ENCODE results near the gene TMCC1. TPM values are rescaled to one million over a fixed set of nuclear protein-coding genes. Genes with fewer than 3 reads are reported as not detected.

The TMCC1 gene
- total RNA-seq, 1 donor from 2014 or later = 12.1 TPM

DNA sequence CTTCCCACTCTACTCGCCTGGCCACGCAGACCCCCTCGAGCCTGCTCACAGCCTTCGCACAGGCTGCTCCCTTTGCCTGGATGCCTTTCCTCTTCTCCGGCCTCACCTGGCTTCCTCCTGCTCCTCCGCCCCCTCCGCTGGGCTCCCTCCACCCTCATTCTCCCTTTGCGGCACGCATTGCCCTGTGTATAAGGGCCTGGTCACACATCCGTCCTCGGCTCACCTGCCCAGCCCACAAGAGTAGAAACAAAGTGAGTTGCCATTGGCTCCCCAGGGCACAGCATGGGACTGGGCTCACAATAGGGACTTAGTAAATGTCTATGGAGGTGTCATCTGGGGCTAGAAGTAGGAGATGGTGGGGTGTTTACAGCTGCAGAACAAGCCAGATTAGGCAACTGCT lies 291.2 kb downstream of the TMCC1 start:
- DNase-seq (ENCODE audit: low read depth, low spot score) = no peak

DNA sequence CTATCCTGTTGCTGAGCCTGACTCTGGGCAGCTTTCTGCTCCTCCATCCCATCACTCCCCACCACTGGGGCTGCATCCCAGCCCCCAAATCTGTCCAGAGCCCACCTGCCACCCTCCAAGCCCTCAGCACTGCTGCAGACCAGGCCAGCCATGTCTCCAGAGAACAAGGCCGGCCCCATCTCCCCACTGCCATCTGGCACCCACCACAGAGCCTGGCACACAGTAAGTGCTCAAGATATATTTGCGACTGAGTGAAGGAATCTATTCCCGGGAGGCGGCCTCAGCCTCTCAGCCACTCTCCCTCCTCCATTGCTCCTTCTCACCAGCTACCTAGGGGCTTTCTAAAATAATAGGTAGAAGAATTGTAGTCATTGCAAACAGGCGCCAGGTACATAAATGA lies 291.8 kb downstream of the TMCC1 start:
- no peak for DNase-seq (ENCODE audit: low read depth, low spot score)

DNA sequence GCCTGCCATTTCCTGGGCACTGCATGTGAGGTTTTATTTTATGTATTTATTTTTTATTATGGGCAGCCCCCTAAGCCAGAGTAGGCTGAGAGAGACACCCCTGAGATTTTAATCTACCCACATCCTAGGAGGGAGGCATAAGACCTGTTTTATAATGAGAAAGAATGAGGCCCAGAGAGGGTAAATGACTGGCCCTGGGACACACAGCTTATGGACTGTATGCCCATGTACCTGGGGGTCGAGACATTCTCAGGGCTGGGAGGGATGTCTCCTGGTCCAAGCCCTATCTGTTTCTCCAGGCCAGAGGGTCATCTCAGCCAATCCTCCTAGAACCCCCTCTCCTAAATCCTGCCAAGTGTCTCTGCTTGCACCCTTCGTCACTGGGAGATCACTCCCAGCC lies 293.2 kb downstream of the TMCC1 start:
- DNase-seq (ENCODE audit: low read depth, low spot score) = no peak

DNA sequence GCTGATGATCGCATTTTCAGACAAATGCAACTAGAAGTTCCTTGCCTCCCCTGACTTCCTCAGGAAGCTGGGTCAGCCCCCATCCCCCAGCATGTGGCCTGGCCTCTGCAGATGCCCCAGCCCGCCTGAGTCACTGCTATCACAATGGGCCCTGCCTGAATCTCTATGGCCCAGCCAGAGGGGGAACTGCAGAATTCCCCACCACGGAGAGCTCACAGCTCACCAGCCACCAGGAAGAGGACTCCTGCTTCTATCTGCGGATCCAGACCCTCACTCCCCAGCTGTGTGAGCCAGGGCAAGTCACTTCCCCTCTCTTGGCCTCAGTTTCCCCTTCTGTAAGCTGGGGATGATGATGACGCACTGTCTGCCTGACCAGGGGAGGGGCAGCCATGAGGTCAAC lies 293.9 kb downstream of the TMCC1 start:
- DNase-seq (ENCODE audit: low read depth, low spot score) = peak; percentile 92

DNA sequence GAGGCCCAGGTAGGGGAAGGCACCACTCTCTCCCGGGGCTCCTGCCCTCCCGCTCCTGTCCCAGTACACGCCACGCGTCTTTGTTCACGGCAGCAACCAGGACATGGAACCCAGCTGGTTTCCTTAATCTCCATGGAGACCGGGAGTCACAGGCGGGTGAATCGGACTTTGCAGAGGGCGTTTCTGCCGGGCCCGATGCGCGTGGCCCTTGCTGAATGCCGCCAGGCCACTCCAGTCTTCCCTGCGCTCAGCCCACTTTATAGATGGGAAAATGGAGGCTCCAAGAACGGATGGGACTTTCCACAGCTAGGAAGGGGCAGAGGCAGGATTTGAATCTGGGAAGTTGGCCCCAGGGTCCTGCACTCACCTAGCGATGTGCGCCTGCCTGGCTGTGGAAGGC lies 294.4 kb downstream of the TMCC1 start:
- peak; percentile 54 for DNase-seq (ENCODE audit: low read depth, low spot score)

DNA sequence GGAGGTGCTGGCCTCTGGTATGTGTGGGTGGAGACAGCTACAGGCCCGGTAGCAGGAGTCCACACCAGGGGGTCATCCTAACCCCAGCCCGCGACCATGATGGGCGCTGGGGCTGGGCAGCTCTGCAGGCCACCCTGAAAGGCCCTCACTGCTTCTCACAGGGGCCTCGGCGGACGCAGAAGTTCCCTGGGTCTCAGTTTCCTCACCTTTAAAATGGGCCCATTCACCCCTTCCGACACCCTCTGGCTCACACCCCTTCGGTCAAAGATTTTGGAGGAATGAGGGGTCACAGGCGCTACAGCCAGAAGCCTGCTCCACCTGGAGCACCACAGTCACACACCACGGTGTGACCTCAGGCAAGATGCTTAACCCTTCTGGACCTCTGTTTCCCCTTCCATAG lies 295.0 kb downstream of the TMCC1 start:
- no peak for DNase-seq (ENCODE audit: low read depth, low spot score)

DNA sequence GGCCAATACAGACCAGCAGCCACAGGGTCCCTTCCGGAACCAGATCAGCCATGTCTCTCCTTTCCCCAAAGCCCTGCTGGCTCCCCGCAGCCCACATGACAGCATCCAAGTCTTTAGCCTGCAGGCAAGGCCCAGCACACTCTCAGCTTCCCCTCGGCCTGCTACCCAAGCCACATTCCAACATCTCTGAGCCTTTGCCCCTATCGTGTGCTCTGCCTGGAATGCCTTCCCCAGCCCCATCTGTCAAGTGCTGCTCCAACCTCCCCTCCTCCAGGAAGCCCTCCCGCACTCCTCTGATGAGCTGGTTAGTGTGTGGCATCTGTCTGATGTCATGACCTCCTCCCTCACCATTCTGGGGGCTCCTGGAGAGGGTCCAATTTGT lies 295.5 kb downstream of the TMCC1 start:
- DNase-seq (ENCODE audit: low read depth, low spot score) = no peak

Other genes with a start within 250 kb of the TMCC1 start
- not detected in 2 replicates for gene TRH, start 81.0 kb upstream of the TMCC1 start, total RNA-seq
- gene ALG1L2, start 188.1 kb upstream of the TMCC1 start, total RNA-seq = not detected in 2 replicates